ENCODE measurements around the gene VPS41.

- TF ChIP-seq MAX (IDR thresholded peaks at IDR 0.05; ENCODE audit: low read depth, low read length), result no peak
- no peak for TF ChIP-seq CTCF (IDR thresholded peaks at IDR 0.05; ENCODE audit: low read depth, low read length)
Measured at GRCh38 chr7:38855386-38855785, 53.6 kb downstream of the VPS41 start.

Data from NB4 (cell line).